Measurements from ENCODE around the gene DCANP1. TPM values are rescaled to one million over a fixed set of nuclear protein-coding genes. Genes with fewer than 3 reads are reported as not detected.

DCANP1 gene
- total and polyA plus RNA-seq, 2 donors (not counting 3 experiments of a cell fraction or from before 2014, with no cell fraction given), result not detected

GRCh38 chr5:135402031-135402430 is 45.1 kb downstream of the DCANP1 start:
- Histone ChIP-seq H3K79me2 (ENCODE audit: control insufficient read depth, insufficient read depth, low read length) (peaks cover 17% of the 10 kb centered on the region), H3K27ac (ENCODE audit: insufficient read depth, low read depth, low read length) (no peak overlapping the region), H3K9ac (replicated peaks; ENCODE audit: extremely low read depth, insufficient read depth, low read length) (no peak overlapping the region), H3K9me3 (replicated peaks; ENCODE audit: control insufficient read depth, insufficient read depth, low read length) (no peaks in the 10 kb centered on the region), H3K27me3 (ENCODE audit: control insufficient read depth in 2 of 2, insufficient read depth in 2 of 2, low read length in 2 of 2) (peaks cover 3 to 15% of the 10 kb centered on the region in 2 experiments), H3K4me2 (ENCODE audit: insufficient read depth, low read length) (no peak overlapping the region), H4K20me1 (replicated peaks; ENCODE audit: control insufficient read depth, extremely low read depth, insufficient read depth, low read length) (no peaks in the 10 kb centered on the region), H3K4me1 (ENCODE audit: control insufficient read depth, extremely low read depth, insufficient read depth, low read length) (peaks cover 13% of the 10 kb centered on the region), H3K4me3 (replicated peaks in 1 of 3; ENCODE audit: insufficient read depth in 1 of 3, low read depth in 1 of 3, low read length in 3 of 3) (no peak overlapping the region), H2AFZ (ENCODE audit: low read depth, low read length) (no peak overlapping the region), H3K9me1 (replicated peaks; ENCODE audit: control insufficient read depth, extremely low read depth, insufficient read depth, low read length) (no peaks in the 10 kb centered on the region), H3K36me3 (ENCODE audit: control insufficient read depth in 2 of 2, extremely low read depth in 1 of 2, insufficient read depth in 2 of 2, low read length in 2 of 2) (no peaks in the 10 kb centered on the region)
- intact Hi-C loops (cut with micrococcal nuclease), result no loop called here
- ChIA-PET CTCF (interaction anchor here (1.0 to 2.1 kb wide), 6 partner anchors 9 to 152 kb away, joined by 3 to 7 read pairs (median 3); no protein-coding TSS in a partner anchor), POLR2A (no interaction called here)
- DNase-seq (ENCODE audit: low read depth, low spot score), result no peak
- no peak for FAIRE-seq
- dilution Hi-C loops (cut with MboI; ENCODE audit: extremely low pct_ligation_motif_present, low sequenced_read_pairs), result no loop called here
- no TSS peak for BruUV-seq (replicated peaks)
- TF ChIP-seq MAX (IDR thresholded peaks at IDR 0.05; ENCODE audit: insufficient read depth, insufficient read length) (no peak), JUN (IDR thresholded peaks at IDR 0.05; ENCODE audit: borderline replicate concordance, insufficient read depth, insufficient read length, low read depth) (no peak), FOS (IDR thresholded peaks at IDR 0.05; ENCODE audit: borderline replicate concordance, insufficient read depth, low read length) (no peak), GATA2 (IDR thresholded peaks at IDR 0.05; ENCODE audit: insufficient read depth, insufficient read length, low read depth, low read length) (no peak), POLR2A (IDR thresholded peaks at IDR 0.05; ENCODE audit: low read depth, low read length) (no peak), MYC (IDR thresholded peaks at IDR 0.05; ENCODE audit: low read depth, low read length) (no peak), CTCF (IDR thresholded peaks at IDR 0.05; ENCODE audit: extremely low read depth in 1 of 2, insufficient read depth in 1 of 2, low read depth in 1 of 2, low read length in 2 of 2) (no peak), EZH2 (IDR thresholded peaks at IDR 0.05; ENCODE audit: borderline replicate concordance, low read depth, low read length, severe bottlenecking) (no peak), POLR2AphosphoS5 (IDR thresholded peaks at IDR 0.05; ENCODE audit: insufficient read depth, low read depth, low read length) (no peak)

All from endothelial cell of umbilical vein (primary cell).